ENCODE data around the gene MAPK11. TPM values are rescaled to one million over a fixed set of nuclear protein-coding genes. Genes with fewer than 3 reads are reported as not detected.

MAPK11 gene
- total RNA-seq, 1 donor from 2014 or later = 8.2 TPM

- peak; percentile 82 for ATAC-seq
- peak; percentile 85 for DNase-seq (ENCODE audit: low spot score)
These were observed 19.4 kb downstream of the MAPK11 start, which contains the start of gene HDAC10 for GRCh38 chr22:50250555-50251476. Gene HDAC10 (minus strand): TSS chr22:50251265. CDS start chr22:50251032, 233 bp downstream.

DNA sequence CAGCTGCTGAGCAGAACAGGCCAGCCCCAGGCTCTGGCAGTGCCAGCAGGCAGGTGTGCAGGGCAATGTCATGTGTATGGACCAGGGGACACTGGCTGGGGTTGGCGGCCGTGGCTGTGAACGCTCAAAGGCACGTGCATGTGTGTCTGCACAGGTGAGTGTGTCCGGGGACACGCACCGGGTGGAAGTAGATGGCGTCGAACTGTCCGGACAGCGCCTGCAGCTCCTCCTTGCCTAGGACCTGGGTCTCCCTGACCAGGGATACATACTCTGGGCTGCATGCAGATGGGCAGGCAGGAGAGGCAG, 20.0 kb downstream of the MAPK11 start:
- ATAC-seq (no peak), DNase-seq (ENCODE audit: low spot score) (no peak)

GRCh38 chr22:50249341-50250248, 20.6 kb downstream of the MAPK11 start:
- ATAC-seq = no peak
- no peak for DNase-seq (ENCODE audit: low spot score)

DNA sequence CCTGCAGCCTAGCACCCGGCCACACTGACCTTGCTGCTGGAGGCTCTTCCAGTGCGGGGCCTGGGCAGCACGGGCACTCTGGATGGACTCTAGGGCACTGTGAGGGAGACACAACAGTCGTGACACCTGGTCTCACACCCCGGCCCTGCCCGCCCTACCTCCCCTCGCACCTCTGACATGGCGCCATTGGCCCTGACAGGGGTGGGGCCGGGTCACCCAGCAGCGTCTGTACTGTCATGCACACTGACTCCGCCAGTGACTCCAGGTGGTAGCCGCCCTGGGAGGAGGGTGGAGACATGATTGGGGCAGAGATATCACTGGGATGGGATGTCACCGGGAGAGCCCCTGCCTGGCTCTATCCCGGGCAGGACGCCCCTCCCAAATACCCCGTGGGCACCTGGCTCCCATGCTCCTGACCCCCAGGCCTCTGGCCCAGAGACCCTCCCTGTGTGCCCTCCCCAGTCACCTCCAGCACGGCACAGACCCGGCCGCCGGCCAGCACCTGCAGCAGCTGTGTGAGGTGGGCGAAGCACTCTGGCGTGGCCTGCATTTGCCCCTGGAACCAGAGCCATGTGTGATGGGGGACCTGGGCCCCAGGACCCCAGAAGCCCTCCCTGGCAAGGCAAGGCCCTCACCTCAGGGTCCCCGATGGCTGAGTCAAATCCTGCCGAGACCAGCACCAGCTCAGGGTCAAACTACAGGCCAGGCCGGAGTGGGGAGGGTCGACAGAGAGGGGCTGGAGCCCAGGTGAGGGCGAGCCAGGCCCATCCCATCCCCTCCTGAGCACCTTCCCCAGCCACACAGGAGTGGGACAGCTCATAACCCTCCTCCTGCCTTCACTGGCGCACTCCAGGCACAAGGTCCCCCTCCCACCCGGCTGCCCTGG, 21.7 kb downstream of the MAPK11 start:
- ATAC-seq (no peak), DNase-seq (ENCODE audit: low spot score) (no peak)

DNA sequence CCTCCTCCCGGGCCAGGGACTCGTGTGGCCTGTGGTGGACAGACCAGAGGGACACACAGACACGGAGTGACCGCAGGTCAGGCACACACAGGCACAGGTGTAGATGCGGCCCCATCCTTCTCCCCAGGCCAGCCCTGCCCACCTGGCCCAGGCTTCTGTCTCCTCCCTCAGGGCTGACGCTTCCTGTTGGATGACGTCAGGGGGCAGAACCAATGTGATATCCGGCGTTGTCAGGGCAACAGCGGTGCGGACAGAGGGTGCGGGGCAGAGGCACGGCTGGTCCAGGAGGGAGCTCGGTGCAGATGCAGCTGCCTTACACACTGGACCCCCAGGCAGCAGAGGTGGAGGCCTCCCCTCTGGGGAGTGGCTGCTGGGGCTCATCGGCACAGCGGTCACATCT, 22.4 kb downstream of the MAPK11 start:
- no peak for DNase-seq (ENCODE audit: low spot score)
- ATAC-seq = no peak

- ATAC-seq (no peak), DNase-seq (ENCODE audit: low spot score) (no peak)
These were observed 23.7 kb downstream of the MAPK11 start for GRCh38 chr22:50246242-50247175.

- DNase-seq (ENCODE audit: low spot score) = no peak
- peak; percentile 49 for ATAC-seq
These were observed 24.7 kb downstream of the MAPK11 start for GRCh38 chr22:50245214-50246072.

GRCh38 chr22:50244420-50245213, 25.6 kb downstream of the MAPK11 start, which contains the start of gene TUBGCP6:
Gene TUBGCP6 (minus strand): TSS chr22:50245023. CDS start chr22:50244459, 564 bp downstream.
- DNase-seq (ENCODE audit: low spot score) = peak; percentile 95
- peak; percentile 83 for ATAC-seq

DNA sequence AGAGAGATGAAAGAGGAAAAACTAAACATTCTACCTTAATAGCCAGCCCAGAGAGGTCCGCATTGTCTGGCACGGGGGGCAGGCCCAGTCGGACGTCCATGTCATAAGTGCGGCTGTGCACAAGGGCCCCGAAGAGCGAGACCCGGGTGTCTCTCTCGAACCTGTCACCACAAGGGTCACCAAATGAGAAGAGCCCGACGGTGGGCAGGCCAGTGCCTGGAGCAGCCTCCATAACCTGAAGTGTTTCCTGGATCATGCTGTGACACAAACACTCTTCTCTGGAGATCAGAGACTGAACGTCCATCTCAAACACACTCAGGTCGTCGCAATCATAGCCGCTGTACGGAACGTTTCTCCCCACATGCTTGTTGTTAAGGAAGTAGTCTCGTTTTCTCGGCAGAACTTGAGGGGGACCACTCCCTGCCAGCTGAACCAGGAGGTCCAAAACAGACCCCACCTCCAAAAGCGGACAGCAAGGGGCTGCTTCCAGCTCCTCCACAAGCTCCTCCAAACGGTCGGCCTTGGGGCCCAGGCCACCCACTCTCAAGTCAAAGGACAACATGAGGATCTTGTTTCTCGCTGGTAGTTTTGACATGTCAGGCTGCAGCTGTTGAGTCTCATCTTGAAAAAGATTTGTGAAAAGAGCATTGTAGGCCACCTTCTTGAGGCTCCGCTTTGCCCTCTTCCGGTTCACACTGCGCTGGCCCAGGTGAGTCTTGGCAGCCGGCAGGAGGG, 26.3 kb downstream of the MAPK11 start:
- ATAC-seq = peak; percentile 47
- DNase-seq (ENCODE audit: low spot score) = no peak

DNA sequence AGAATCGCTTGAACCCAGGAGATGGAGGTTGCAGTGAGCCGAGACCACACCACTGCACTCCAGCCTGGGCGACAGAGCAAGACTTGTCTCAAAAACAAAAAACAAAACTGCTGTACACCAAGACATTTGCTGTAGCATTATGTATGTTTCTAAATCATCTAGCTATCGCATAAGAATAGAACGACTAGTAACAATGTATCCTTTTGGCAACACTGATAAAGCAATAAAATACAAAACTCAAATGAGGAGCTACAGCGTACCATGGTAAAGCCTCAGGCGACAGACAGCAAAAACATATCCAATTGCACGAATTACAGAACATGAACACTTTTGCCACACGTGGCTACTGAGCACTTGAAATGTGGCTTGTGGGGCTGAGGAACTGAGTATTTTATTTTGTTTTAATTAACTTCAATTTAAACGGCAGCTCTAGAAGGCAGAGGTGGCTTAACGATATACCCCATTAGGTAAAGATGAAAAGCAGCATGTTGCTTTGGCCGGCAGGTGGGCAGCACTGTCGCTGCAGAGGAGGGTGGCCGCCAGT, 27.7 kb downstream of the MAPK11 start:
- ATAC-seq (no peak), DNase-seq (ENCODE audit: low spot score) (no peak)

GRCh38 chr22:50238755-50239154, 31.4 kb downstream of the MAPK11 start:
- ATAC-seq (no peak), DNase-seq (ENCODE audit: low spot score) (no peak)

DNA sequence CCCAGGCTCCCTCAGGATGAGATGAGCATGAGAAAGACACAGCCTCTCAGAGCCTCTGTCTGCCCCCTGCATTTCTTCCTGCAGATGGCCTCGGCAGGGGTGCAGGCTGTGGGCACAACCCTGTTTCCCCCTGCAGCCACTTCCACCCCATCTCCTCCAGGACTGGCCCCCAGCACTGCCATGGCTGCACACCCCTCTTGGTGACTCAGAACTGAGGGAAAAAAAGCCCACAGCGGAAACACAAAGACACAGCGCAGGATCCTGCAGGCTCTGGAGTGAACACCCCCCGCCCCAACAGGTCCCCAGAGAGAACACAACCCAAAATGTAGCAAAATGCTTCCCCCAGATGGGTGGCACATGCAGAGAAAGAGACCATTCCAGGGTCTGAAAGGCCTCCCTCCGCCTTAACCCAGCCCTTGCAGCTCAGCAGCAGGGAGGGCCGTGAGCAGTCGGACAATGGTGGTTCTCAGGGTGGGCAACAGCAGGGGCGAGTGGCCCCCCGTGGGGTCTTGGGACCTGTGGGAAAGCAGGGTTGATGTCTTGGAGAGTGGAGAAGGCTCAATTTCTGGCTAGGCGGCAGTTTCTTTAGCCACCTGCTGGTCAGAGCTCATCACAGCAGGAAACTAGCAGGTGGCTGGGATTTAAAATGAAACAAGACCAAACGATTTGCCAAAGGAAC, 33.3 kb downstream of the MAPK11 start:
- DNase-seq (ENCODE audit: low spot score) = no peak
- ATAC-seq = peak; percentile 60

DNA sequence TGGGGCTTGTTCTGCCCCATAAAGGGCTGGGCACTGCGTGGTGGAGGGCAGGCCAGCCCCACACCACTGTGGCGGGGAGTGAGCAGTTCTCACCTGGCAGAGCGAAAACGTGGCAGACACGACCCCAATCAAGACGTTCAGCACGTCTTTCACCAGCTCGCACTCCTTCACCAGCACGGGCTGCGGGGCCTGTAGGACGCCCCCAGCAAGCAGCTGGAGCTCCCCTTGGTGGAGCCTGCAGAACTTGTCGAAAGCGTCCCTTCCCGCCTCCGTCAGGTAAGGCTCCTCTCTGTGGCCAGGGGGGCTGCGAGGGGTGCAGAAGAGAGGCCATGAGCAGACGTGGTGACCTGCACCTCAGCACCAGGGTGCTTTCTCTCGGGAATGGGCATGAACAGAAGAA, 37.0 kb downstream of the MAPK11 start:
- ATAC-seq = no peak
- DNase-seq (ENCODE audit: low spot score) = no peak

GRCh38 chr22:50232481-50233151, 37.6 kb downstream of the MAPK11 start:
- DNase-seq (ENCODE audit: low spot score) (no peak), ATAC-seq (no peak)

GRCh38 chr22:50229370-50229769, 40.8 kb downstream of the MAPK11 start:
- ATAC-seq (no peak), DNase-seq (ENCODE audit: low spot score) (no peak)

DNA sequence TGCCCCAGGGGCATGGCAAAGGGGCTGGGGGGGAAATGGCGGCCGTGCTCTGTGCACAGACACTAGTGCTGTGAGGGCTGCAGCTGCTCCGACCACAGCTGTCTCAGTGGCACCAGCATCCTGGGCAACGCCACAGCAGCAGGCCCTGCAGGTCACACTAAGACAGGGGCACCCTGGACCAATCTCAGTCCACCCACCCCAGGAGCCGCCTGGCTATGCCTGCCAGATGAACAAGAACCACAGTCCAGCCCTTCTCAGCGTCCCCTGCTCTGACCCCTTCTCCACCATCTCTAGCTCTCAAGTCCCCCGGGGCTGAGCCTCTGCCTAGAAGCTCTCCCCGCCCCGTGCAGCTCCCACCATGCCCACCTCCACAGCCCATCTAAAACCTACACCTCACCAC, 41.8 kb downstream of the MAPK11 start:
- ATAC-seq (no peak), DNase-seq (ENCODE audit: low spot score) (no peak)

All from left lobe of liver (tissue), 2 donors.